ENCODE measurements around the gene SLC35A2. TPM values are rescaled to one million over a fixed set of nuclear protein-coding genes. Genes with fewer than 3 reads are reported as not detected.
"Not testable (repeated sequence)": the region's sequence is repeated elsewhere in the genome, so short reads cannot be mapped to it uniquely, and the experiment has no call there.

Gene SLC35A2
- total RNA-seq, 1 experiment from 2014 or later = 35.0 TPM

DNA sequence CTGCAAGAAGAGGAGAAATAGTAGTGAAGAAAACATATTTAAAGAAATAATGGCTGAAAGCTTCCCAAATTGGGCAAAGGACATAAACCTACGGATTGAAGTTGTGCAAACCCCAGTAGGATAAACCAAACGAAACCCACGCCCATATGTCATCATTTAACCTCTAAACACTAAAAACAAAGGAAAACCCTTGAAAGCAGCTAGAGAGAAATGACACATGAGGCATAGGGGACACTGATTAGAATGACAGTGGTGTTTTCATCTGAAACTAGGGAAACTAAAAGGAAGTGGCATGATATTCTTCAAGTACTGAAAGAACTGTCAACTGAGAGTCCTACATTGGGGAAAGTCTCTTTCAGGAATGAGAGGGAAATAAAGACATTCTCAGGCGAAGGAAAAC, 34.5 kb downstream of the SLC35A2 start:
- H3K36me3 ChIP-seq (ENCODE audit: control insufficient read depth in 1 of 2, insufficient read depth in 2 of 2, low read length in 2 of 2); H3K9me3 ChIP-seq (ENCODE audit: control insufficient read depth in 1 of 2, insufficient read depth in 1 of 2, low read depth in 1 of 2, low read length in 2 of 2); intact Hi-C loops (cut with micrococcal nuclease); DNase-seq (ENCODE audit: low read depth, low spot score); H3K4me3 ChIP-seq (replicated peaks in 1 of 2; ENCODE audit: low read depth in 1 of 2, low read length in 2 of 2); RAD21 ChIA-PET (ENCODE audit: low non-redundant PET in 1 of 2, low total read pairs in 2 of 2, uncharacterized antibody in 2 of 2, unreplicated experiment in 2 of 2); H3K9me2 ChIP-seq (ENCODE audit: insufficient read depth); H3K27ac ChIP-seq (ENCODE audit: low read depth, low read length); H3K9ac ChIP-seq (ENCODE audit: low read length); CTCF ChIA-PET; H3K27me3 ChIP-seq (ENCODE audit: insufficient read depth, low read length); H2AFZ ChIP-seq (ENCODE audit: low read depth, low read length, poor library complexity, severe bottlenecking); ATAC-seq; H3K4me2 ChIP-seq (ENCODE audit: low read length); BruUV-seq (replicated peaks); H3K79me2 ChIP-seq (ENCODE audit: insufficient read depth, low read length); POLR2A ChIA-PET; H4K20me1 ChIP-seq (ENCODE audit: insufficient read depth); H3K4me1 ChIP-seq (ENCODE audit: control insufficient read depth in 1 of 2, insufficient read depth in 2 of 2, low read length in 2 of 2): not testable (repeated sequence)

DNA sequence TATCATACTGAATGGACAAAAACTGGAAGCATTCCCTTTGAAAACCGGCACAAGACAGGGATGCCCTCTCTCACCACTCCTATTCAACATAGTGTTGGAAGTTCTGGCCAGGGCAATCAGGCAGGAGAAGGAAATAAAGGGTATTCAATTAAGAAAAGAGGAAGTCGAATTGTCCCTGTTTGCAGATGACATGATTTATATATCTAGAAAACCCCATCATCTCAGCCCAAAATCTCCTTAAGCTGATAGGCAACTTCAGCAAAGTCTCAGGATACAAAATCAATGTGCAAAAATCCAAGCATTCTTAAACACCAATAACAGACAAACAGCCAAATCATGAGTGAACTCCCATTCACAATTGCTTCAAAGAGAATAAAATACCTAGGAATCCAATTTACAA, 39.4 kb downstream of the SLC35A2 start:
- H3K4me2 ChIP-seq (ENCODE audit: low read length); ATAC-seq; intact Hi-C loops (cut with micrococcal nuclease); H3K36me3 ChIP-seq (ENCODE audit: control insufficient read depth in 1 of 2, insufficient read depth in 2 of 2, low read length in 2 of 2); H4K20me1 ChIP-seq (ENCODE audit: insufficient read depth); H3K27me3 ChIP-seq (ENCODE audit: insufficient read depth, low read length); POLR2A ChIA-PET; H3K9me2 ChIP-seq (ENCODE audit: insufficient read depth); BruUV-seq (replicated peaks); H3K4me3 ChIP-seq (replicated peaks in 1 of 2; ENCODE audit: low read depth in 1 of 2, low read length in 2 of 2); H3K27ac ChIP-seq (ENCODE audit: low read depth, low read length); RAD21 ChIA-PET (ENCODE audit: low non-redundant PET in 1 of 2, low total read pairs in 2 of 2, uncharacterized antibody in 2 of 2, unreplicated experiment in 2 of 2); H2AFZ ChIP-seq (ENCODE audit: low read depth, low read length, poor library complexity, severe bottlenecking); H3K9me3 ChIP-seq (ENCODE audit: control insufficient read depth in 1 of 2, insufficient read depth in 1 of 2, low read depth in 1 of 2, low read length in 2 of 2); H3K79me2 ChIP-seq (ENCODE audit: insufficient read depth, low read length); H3K9ac ChIP-seq (ENCODE audit: low read length); CTCF ChIA-PET; DNase-seq (ENCODE audit: low read depth, low spot score): not testable (repeated sequence)
- H3K4me1 ChIP-seq (ENCODE audit: control insufficient read depth in 1 of 2, insufficient read depth in 2 of 2, low read length in 2 of 2) = peaks cover 3 to 13% of the 10 kb centered on the region in 2 experiments

DNA sequence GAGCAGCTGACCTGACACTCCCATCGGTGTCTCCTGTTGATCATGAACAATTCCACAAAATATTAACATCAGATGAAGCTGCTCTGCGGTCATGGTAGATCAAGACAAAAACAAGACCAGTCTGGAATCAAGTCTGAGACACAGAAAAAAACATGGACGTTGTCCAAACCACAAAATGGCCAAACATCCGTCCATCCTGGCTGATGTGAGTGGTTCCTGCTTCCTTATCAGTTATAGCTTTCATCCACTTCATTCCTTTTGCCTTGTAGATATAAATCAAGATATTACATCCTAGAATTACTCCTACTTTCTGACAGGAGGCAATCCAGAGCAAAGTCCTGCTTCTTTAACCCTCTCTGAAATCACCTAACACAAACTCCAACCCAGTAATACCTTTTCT, 47.2 kb downstream of the SLC35A2 start:
- Histone ChIP-seq H3K27ac (ENCODE audit: low read depth, low read length) (no peak overlapping the region), H3K9ac (ENCODE audit: low read length) (no peak overlapping the region), H3K4me1 (ENCODE audit: control insufficient read depth in 1 of 2, insufficient read depth in 2 of 2, low read length in 2 of 2) (peaks cover 8 to 14% of the 10 kb centered on the region in 2 experiments), H3K27me3 (ENCODE audit: insufficient read depth, low read length) (no peaks in the 10 kb centered on the region), H3K79me2 (ENCODE audit: insufficient read depth, low read length) (no peaks in the 10 kb centered on the region), H2AFZ (ENCODE audit: low read depth, low read length, poor library complexity, severe bottlenecking) (no peak overlapping the region), H3K4me2 (ENCODE audit: low read length) (no peak overlapping the region), H3K9me2 (ENCODE audit: insufficient read depth) (no peaks in the 10 kb centered on the region), H4K20me1 (ENCODE audit: insufficient read depth) (no peaks in the 10 kb centered on the region), H3K36me3 (ENCODE audit: control insufficient read depth in 1 of 2, insufficient read depth in 2 of 2, low read length in 2 of 2) (no peaks in the 10 kb centered on the region), H3K9me3 (ENCODE audit: control insufficient read depth in 1 of 2, insufficient read depth in 1 of 2, low read depth in 1 of 2, low read length in 2 of 2) (no peaks in the 10 kb centered on the region), H3K4me3 (replicated peaks in 1 of 2; ENCODE audit: low read depth in 1 of 2, low read length in 2 of 2) (no peak overlapping the region)
- ChIA-PET POLR2A (no interaction called here), RAD21 (ENCODE audit: low non-redundant PET in 1 of 2, low total read pairs in 2 of 2, uncharacterized antibody in 2 of 2, unreplicated experiment in 2 of 2) (no interaction called here), CTCF (no interaction called here)
- no TSS peak for BruUV-seq (replicated peaks)
- DNase-seq (ENCODE audit: low read depth, low spot score) = no peak
- intact Hi-C loops (cut with micrococcal nuclease) = no loop called here
- no peak for ATAC-seq
- TF ChIP-seq ZNF274 (IDR thresholded peaks at IDR 0.05; ENCODE audit: low read depth, low read length) = no peak
- TF ChIP-seq CBX3 (IDR thresholded peaks at IDR 0.05; ENCODE audit: low read depth) = no peak
- TF ChIP-seq RAD21 (IDR thresholded peaks at IDR 0.05; ENCODE audit: low read depth) = no peak
- TF ChIP-seq, protein P1, sequence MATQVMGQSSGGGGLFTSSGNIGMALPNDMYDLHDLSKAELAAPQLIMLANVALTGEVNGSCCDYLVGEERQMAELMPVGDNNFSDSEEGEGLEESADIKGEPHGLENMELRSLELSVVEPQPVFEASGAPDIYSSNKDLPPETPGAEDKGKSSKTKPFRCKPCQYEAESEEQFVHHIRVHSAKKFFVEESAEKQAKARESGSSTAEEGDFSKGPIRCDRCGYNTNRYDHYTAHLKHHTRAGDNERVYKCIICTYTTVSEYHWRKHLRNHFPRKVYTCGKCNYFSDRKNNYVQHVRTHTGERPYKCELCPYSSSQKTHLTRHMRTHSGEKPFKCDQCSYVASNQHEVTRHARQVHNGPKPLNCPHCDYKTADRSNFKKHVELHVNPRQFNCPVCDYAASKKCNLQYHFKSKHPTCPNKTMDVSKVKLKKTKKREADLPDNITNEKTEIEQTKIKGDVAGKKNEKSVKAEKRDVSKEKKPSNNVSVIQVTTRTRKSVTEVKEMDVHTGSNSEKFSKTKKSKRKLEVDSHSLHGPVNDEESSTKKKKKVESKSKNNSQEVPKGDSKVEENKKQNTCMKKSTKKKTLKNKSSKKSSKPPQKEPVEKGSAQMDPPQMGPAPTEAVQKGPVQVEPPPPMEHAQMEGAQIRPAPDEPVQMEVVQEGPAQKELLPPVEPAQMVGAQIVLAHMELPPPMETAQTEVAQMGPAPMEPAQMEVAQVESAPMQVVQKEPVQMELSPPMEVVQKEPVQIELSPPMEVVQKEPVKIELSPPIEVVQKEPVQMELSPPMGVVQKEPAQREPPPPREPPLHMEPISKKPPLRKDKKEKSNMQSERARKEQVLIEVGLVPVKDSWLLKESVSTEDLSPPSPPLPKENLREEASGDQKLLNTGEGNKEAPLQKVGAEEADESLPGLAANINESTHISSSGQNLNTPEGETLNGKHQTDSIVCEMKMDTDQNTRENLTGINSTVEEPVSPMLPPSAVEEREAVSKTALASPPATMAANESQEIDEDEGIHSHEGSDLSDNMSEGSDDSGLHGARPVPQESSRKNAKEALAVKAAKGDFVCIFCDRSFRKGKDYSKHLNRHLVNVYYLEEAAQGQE (IDR thresholded peaks at IDR 0.05; ENCODE audit: low read depth) = no peak
- TF ChIP-seq EZH2phosphoT487 (IDR thresholded peaks at IDR 0.05; ENCODE audit: borderline replicate concordance) = no peak
- TF ChIP-seq, protein P2, sequence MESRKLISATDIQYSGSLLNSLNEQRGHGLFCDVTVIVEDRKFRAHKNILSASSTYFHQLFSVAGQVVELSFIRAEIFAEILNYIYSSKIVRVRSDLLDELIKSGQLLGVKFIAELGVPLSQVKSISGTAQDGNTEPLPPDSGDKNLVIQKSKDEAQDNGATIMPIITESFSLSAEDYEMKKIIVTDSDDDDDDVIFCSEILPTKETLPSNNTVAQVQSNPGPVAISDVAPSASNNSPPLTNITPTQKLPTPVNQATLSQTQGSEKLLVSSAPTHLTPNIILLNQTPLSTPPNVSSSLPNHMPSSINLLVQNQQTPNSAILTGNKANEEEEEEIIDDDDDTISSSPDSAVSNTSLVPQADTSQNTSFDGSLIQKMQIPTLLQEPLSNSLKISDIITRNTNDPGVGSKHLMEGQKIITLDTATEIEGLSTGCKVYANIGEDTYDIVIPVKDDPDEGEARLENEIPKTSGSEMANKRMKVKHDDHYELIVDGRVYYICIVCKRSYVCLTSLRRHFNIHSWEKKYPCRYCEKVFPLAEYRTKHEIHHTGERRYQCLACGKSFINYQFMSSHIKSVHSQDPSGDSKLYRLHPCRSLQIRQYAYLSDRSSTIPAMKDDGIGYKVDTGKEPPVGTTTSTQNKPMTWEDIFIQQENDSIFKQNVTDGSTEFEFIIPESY (IDR thresholded peaks at IDR 0.05; ENCODE audit: extremely low read depth, insufficient replicate concordance, low read length) = no peak
